A549 (cell line): ENCODE results near the gene ERBB3. TPM values are rescaled to one million over a fixed set of nuclear protein-coding genes. Genes with fewer than 3 reads are reported as not detected.

Experiments
- ATAC-seq, 2 experiments: fragments of 200-7000 bp in 1 of 2; fragments of >200 bp in 1 of 2; cut with Nextera tagmentation in 1 of 2; cut with Tn5 transposase in 1 of 2; 3 replicates each; pipeline versions ENCODE4 v1.8.0 to v1.9.1; 2018 to 2020; ENCODE audit warnings: mild to moderate bottlenecking in 1 of 2, moderate library complexity in 1 of 2
- CTCF ChIA-PET: fragments of 300-600 bp; sonication (Branson Sonifier 250); formaldehyde crosslinking; extraction: SDS; loops from one replicate; lab custom pipeline; 2021; ENCODE audit warnings: antibody characterized with exemption, inconsistent platforms; lab: Yijun Ruan, JAX
- POLR2A ChIA-PET: fragments of 350-600 bp; formaldehyde crosslinking; extraction: SDS; loops from one replicate; lab custom pipeline; 2021; ENCODE audit warnings: antibody characterized with exemption, inconsistent platforms; lab: Yijun Ruan, JAX
- DNase-seq, 2 experiments: peaks; one replicate each; pipeline versions ENCODE4 v3.0.0 to v3.0.0-alpha.2; 2011 to 2016; ENCODE audit warnings: low read depth in 1 of 2, low spot score in 1 of 2
- FAIRE-seq: peaks from 2 replicates; lab custom pipeline; 2011; peaks lifted over from hg19 to GRCh38; lab: Jason Lieb, UNC
- H3K27ac ChIP-seq, 2 experiments: fragments of >200 bp; sonication (Bioruptor Twin); formaldehyde crosslinking; 3 replicates each; pipeline ENCODE4 v1.5.1; 2016 to 2017
- H3K4me1 ChIP-seq: fragments of >200 bp; sonication (Bioruptor Twin); formaldehyde crosslinking; 3 replicates; pipeline ENCODE4 v1.6.1; 2016
- H3K4me2 ChIP-seq: fragments of >200 bp; sonication (Bioruptor Twin); formaldehyde crosslinking; 3 replicates; pipeline ENCODE4 v1.6.1; 2016
- H3K4me3 ChIP-seq: fragments of >200 bp; sonication (Bioruptor Twin); formaldehyde crosslinking; 3 replicates; pipeline ENCODE4 v1.5.1; 2016
- H3K9me3 ChIP-seq: fragments of >200 bp; sonication (Bioruptor Twin); formaldehyde crosslinking; 3 replicates; pipeline ENCODE4 v1.6.1; 2016
- CBX2 ChIP-seq: fragments of 200-600 bp; sonication (generic); IDR thresholded peaks from 2 replicates; pipeline ENCODE4 v1.6.1; 2016; ENCODE audit warnings: low read depth, mild to moderate bottlenecking, borderline replicate concordance
- CBX8 ChIP-seq: fragments of 200-600 bp; sonication (generic); IDR thresholded peaks from 2 replicates; pipeline ENCODE4 v1.6.1; 2016
- CHD4 ChIP-seq: fragments of 200-600 bp; sonication (generic); IDR thresholded peaks from 2 replicates; pipeline ENCODE4 v1.6.1; 2016; ENCODE audit warnings: antibody characterized with exemption, mild to moderate bottlenecking, borderline replicate concordance
- FOSB ChIP-seq: fragments of 250-450 bp; sonication (Bioruptor Pico); IDR thresholded peaks from 2 replicates; pipeline ENCODE4 v1.5.0; 2020; ENCODE audit warnings: mild to moderate bottlenecking, moderate library complexity
- HEYL ChIP-seq: fragments of 250-450 bp; sonication (Bioruptor Pico); IDR thresholded peaks from 2 replicates; pipeline ENCODE4 v1.8.0; 2021; ENCODE audit warnings: mild to moderate bottlenecking, moderate library complexity
- HOXA7 ChIP-seq: fragments of 250-450 bp; sonication (Bioruptor Pico); IDR thresholded peaks from 2 replicates; pipeline ENCODE4 v1.5.0; 2020; ENCODE audit warnings: mild to moderate bottlenecking, moderate library complexity
- HOXB13 ChIP-seq: fragments of 250-450 bp; sonication (Bioruptor Pico); IDR thresholded peaks from 2 replicates; pipeline ENCODE4 v1.5.0; 2020; ENCODE audit warnings: low read depth, mild to moderate bottlenecking, moderate library complexity
- HOXB5 ChIP-seq: fragments of 250-450 bp; sonication (Bioruptor Pico); IDR thresholded peaks from 2 replicates; pipeline ENCODE4 v1.5.0; 2020; ENCODE audit warnings: mild to moderate bottlenecking, moderate library complexity
- KDM5A ChIP-seq: fragments of 200-600 bp; sonication (generic); IDR thresholded peaks from 2 replicates; pipeline ENCODE4 v1.6.1; 2016; ENCODE audit warnings: antibody characterized with exemption, mild to moderate bottlenecking
- MYC ChIP-seq: IDR thresholded peaks from 2 replicates; pipeline ENCODE4 v1.6.1; 2012; ENCODE audit warnings: mild to moderate bottlenecking, inconsistent platforms, low read length, improper control_type of control experiment, borderline replicate concordance
- NR3C1 ChIP-seq: fragments of >200 bp; sonication (Bioruptor Twin); formaldehyde crosslinking; IDR thresholded peaks from 3 replicates; pipeline ENCODE4 v1.6.1; 2017
- PHF8 ChIP-seq: fragments of 200-600 bp; sonication (generic); IDR thresholded peaks from 2 replicates; pipeline ENCODE4 v1.6.1; 2016; ENCODE audit warnings: low read depth, mild to moderate bottlenecking, antibody characterized with exemption, moderate library complexity, borderline replicate concordance
- SREBF2 ChIP-seq: fragments of 450-650 bp; IDR thresholded peaks from 2 replicates; pipeline ENCODE4 v1.6.1; 2014; ENCODE audit warnings: mild to moderate bottlenecking, moderate library complexity
- ZC3H11A ChIP-seq: fragments of 450-650 bp; IDR thresholded peaks from 2 replicates; pipeline ENCODE4 v1.6.1; 2014; ENCODE audit warnings: antibody characterized with exemption, mild to moderate bottlenecking
- WGBS: methylation state at CpG from one replicate; pipeline ENCODE4 v1.1.6; 2017; ENCODE audit errors: missing lambda C conversion rate; 5-methylcytosine and 5-hydroxymethylcytosine counted together
- polyA plus RNA-seq, 4 experiments: library from polyadenylated mRNA; depleted of rRNA in 3 of 4; stranded (reverse); fragments of >200 nt; fragmentation: RNase III in 1 of 4; extraction: RNeasy Plus Mini Kit Qiagen cat#74134 plus additional on column Dnase treatment in 1 of 4; gene quantifications; 2 replicates in 3 of 4; 3 replicates in 1 of 4; pipeline ENCODE4 v1.2.3, GENCODE V29; 2011 to 2017
- TF ChIP-seq, protein P1 (sequence below): fragments of 250-450 bp; sonication (Bioruptor Pico); IDR thresholded peaks from 2 replicates; pipeline ENCODE4 v1.5.0; 2020; ENCODE audit warnings: low read depth, mild to moderate bottlenecking, moderate library complexity
- TF ChIP-seq, protein P2 (sequence below): fragments of >200 bp; sonication (Bioruptor Twin); formaldehyde crosslinking; IDR thresholded peaks from 2 replicates; pipeline ENCODE4 v1.6.1; 2016
- TF ChIP-seq, protein P3 (sequence below): IDR thresholded peaks from 2 replicates; pipeline ENCODE4 v1.6.1; 2012
- TF ChIP-seq, protein P4 (sequence below): fragments of 450-650 bp; IDR thresholded peaks from 2 replicates; pipeline ENCODE4 v1.6.1; 2014; ENCODE audit warnings: antibody characterized with exemption
- TF ChIP-seq, protein P5 (sequence below): IDR thresholded peaks from 2 replicates; pipeline ENCODE4 v1.6.1; 2012; ENCODE audit warnings: low read depth, borderline replicate concordance

The ERBB3 gene
- polyA plus RNA-seq, 2 of the 4 experiments (the other 2 are of a cell fraction): 2.2 to 17.0 TPM

DNA sequence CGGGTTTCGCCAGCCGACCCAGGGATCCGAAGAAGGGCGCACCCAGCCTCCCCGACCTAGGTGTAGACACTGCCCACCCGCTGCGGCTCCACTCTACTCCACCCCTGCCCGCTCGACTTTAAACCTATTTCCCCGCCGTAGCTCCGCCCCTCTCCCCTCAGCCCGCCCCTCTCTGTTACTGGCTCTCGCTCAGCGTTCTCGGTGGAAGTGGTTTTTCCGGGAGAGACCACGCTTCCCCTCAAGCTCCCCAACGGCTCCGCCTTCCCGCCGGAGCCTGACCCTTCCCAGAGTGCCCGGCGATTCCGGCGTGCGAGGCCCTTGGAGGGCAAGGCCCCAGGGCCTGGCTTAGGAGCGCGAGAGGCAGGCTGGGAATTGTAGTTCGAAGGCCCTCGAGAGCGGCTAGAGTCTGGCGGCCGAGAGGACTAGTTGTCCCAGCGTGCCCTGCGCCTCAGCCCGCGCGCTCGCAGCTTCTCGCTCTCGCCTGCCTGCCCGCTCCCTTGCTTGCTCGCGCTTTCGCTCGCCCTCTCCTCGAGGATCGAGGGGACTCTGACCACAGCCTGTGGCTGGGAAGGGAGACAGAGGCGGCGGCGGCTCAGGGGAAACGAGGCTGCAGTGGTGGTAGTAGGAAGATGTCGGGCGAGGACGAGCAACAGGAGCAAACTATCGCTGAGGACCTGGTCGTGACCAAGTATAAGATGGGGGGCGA, 24.3 kb downstream of the ERBB3 start, which contains the start of gene PA2G4 (continued):
- TF ChIP-seq CBX2: no peak
- no peak for TF ChIP-seq CBX8
- TF ChIP-seq, protein P1, sequence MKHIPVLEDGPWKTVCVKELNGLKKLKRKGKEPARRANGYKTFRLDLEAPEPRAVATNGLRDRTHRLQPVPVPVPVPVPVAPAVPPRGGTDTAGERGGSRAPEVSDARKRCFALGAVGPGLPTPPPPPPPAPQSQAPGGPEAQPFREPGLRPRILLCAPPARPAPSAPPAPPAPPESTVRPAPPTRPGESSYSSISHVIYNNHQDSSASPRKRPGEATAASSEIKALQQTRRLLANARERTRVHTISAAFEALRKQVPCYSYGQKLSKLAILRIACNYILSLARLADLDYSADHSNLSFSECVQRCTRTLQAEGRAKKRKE (CRISPR knock-in tag): no peak
- TF ChIP-seq, protein P2, sequence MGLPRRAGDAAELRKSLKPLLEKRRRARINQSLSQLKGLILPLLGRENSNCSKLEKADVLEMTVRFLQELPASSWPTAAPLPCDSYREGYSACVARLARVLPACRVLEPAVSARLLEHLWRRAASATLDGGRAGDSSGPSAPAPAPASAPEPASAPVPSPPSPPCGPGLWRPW: no peak
- no peak for TF ChIP-seq CHD4

DNA sequence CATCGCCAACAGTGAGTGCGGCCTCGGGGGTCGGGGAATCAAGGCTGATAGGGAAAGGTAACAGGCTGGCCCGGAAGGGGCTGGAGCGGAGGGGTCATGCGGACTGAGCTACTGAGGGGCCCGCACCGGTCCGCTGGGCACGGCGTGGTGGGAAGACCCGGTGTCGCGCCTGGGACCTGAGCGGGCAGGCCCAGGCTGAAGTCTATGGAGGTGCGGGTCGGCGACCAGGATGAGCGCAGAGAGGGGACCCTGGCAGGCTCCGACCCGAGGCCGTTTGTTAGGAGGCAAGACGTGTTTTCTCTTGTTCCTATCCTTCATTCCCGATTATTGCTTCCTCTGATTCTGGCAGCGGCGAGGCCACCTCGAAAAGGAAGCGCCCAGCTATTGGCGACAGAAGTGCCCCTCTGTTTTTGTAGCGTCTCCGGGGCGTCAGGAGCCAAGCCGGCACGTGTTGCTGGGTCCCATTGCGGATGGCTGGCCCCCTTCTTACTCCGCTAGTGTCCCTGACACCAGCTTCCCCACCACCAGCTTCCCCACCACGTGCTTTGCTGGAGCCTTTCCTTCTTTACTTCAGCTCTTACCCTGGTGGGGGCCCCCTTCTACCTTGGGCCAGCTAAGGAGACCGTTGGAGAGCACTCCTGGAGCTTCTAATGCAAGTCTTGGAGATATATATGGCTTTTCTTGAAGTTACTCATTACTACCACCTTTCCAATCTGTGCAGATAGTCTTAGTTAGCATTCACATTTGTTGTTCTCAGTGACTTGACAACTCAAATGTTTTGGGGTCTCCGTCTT, 25.0 kb downstream of the ERBB3 start:
- Histone ChIP-seq H3K4me1 (peaks cover 24% of the 10 kb centered on the region), H3K4me2 (peak overlapping the region; percentile 96), H3K9me3 (no peaks in the 10 kb centered on the region), H3K27ac (peak overlapping the region; percentile 94), H3K4me3 (peak overlapping the region; percentile 85)
- FAIRE-seq: no peak
- CTCF ChIA-PET: interaction anchor here (0.6 to 4.1 kb wide), 8 partner anchors 9 to 331 kb away, joined by 3 to 23 read pairs (median 6); partner anchors contain the start of genes SUOX and ZC3H10
- POLR2A ChIA-PET: interaction anchor here (0.5 to 3.4 kb wide), 15 partner anchors 10 to 532 kb away, joined by 3 to 77 read pairs (median 7); partner anchors contain the start of genes CNPY2, PYM1, RAB5B and RNF41
- TF ChIP-seq MYC: 0 out of 2 replicates have a peak, but pooled peaks have one; percentile 38
- no peak for TF ChIP-seq HOXB13 (CRISPR knock-in tag)
- TF ChIP-seq, protein P3, sequence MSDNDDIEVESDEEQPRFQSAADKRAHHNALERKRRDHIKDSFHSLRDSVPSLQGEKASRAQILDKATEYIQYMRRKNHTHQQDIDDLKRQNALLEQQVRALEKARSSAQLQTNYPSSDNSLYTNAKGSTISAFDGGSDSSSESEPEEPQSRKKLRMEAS: peak; percentile 86
- TF ChIP-seq, protein P4, sequence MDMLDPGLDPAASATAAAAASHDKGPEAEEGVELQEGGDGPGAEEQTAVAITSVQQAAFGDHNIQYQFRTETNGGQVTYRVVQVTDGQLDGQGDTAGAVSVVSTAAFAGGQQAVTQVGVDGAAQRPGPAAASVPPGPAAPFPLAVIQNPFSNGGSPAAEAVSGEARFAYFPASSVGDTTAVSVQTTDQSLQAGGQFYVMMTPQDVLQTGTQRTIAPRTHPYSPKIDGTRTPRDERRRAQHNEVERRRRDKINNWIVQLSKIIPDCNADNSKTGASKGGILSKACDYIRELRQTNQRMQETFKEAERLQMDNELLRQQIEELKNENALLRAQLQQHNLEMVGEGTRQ: peak; percentile 6; the same call in 1 of the 2 replicates
- TF ChIP-seq PHF8: no peak
- peak; percentile 45 to 53 for ATAC-seq
- 3% methylated on average over 37 of the region's 40 CpGs for WGBS
- DNase-seq: peak in 1 of 2 experiments; percentile 31

DNA sequence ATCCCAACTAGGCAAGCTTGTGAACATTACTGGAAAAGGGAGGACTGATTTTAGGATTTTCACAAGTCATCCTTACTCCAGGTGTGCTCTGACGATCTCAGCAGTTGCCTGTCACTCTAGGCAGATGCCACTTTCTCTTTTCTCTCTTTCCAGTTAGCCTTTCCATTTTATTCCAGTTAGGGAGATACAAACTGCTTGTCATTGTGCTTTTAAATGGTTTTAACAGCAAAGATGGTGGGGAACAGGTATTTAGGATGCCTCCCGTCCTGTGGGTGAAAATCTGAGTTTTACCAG, 25.6 kb downstream of the ERBB3 start:
- POLR2A ChIA-PET: interaction anchor here (2.0 to 3.4 kb wide), 3 partner anchors 12 to 61 kb away, joined by 14 to 77 read pairs (median 33); partner anchors contain the start of genes RPL41 and ZC3H10
- CTCF ChIA-PET: interaction anchor here (0.6 to 4.1 kb wide), 8 partner anchors 9 to 331 kb away, joined by 3 to 23 read pairs (median 6); partner anchors contain the start of gene ZC3H10
- Histone ChIP-seq H3K9me3 (no peaks in the 10 kb centered on the region), H3K4me2 (peak overlapping the region; percentile 96), H3K4me3 (peak overlapping the region; percentile 85), H3K27ac (peak overlapping the region; percentile 94), H3K4me1 (peaks cover 24% of the 10 kb centered on the region)
- no peak for ATAC-seq
- no peak for TF ChIP-seq CBX2
- no peak for TF ChIP-seq SREBF2
- TF ChIP-seq KDM5A: no peak
- TF ChIP-seq HOXA7: no peak
- TF ChIP-seq FOSB (CRISPR knock-in tag): 0 out of 2 replicates have a peak, but pooled peaks have one; percentile 42
- no peak for TF ChIP-seq NR3C1
- WGBS: 14% methylated on average over 2 of the region's 2 CpGs
- DNase-seq: no peak
- no peak for FAIRE-seq

DNA sequence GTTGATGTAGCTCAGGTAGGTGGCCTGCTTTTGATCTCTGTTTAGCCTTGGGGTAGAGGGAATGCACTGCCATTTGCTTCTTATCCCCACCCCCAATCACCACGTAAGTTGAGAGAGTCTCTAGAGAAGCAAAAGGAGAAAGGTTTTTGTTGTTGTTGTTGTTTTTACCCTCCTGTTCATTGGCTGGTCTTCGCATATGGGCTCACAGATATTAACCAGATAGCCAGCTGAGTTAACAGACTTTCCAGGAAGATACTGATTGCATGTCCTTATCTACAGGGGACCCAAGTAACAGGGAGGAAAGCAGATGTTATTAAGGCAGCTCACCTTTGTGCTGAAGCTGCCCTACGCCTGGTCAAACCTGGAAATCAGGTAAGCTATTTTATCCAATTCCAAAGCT, 27.3 kb downstream of the ERBB3 start:
- no peak for ATAC-seq
- 93% methylated on average over 3 of the region's 3 CpGs for WGBS
- H3K4me1 ChIP-seq: peaks cover 24% of the 10 kb centered on the region
- TF ChIP-seq PHF8: no peak
- TF ChIP-seq HOXB5 (CRISPR knock-in tag): no peak
- no peak for TF ChIP-seq HEYL (CRISPR knock-in tag)
- TF ChIP-seq FOSB (CRISPR knock-in tag): no peak
- TF ChIP-seq, protein P5, sequence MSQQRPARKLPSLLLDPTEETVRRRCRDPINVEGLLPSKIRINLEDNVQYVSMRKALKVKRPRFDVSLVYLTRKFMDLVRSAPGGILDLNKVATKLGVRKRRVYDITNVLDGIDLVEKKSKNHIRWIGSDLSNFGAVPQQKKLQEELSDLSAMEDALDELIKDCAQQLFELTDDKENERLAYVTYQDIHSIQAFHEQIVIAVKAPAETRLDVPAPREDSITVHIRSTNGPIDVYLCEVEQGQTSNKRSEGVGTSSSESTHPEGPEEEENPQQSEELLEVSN: no peak
- no peak for TF ChIP-seq CBX2
- no peak for TF ChIP-seq ZC3H11A
- TF ChIP-seq, all 56 proteins: peak for 0
- no peak overlapping the region for H3K4me2 ChIP-seq
- no peak overlapping the region for H3K27ac ChIP-seq
- H3K4me3 ChIP-seq: no peak overlapping the region
- ChIA-PET POLR2A (interaction anchor here (0.5 to 1.4 kb wide), 2 partner anchors 11 to 104 kb away, joined by 3 to 4 read pairs; partner anchors contain the start of gene ZC3H10), CTCF (interaction anchor here (1.0 to 5.3 kb wide), 6 partner anchors 12 to 111 kb away, joined by 4 to 29 read pairs (median 6); partner anchors contain the start of genes SMARCC2 and ZC3H10)
- H3K9me3 ChIP-seq: no peaks in the 10 kb centered on the region
- FAIRE-seq: no peak
- DNase-seq: no peak
